Effector memory CD8-positive, alpha-beta T cell (primary cell): ENCODE measurements around the gene VOPP1.

Experiments used
- ATAC-seq: fragments of 150-1000 bp; cut with Tn5 transposase; replicated peaks from 2 replicates; pipeline ENCODE4 v1.10.0; 2021; ENCODE audit warnings: mild to moderate bottlenecking, moderate library complexity
- DNase-seq, 3 experiments: peaks; one replicate each; pipeline ENCODE4 v3.0.0; 2021
- H3K27ac Mint-ChIP-seq, 2 donors: one replicate each; pipeline ENCODE4 v1.8.0; 2022; ENCODE audit warnings: mild to moderate bottlenecking in 2 of 2, mixed read lengths in 2 of 2, moderate library complexity in 2 of 2
- H3K27me3 Mint-ChIP-seq, 2 donors: one replicate each; pipeline ENCODE4 v1.8.0; 2022; ENCODE audit warnings: mixed read lengths in 2 of 2
- H3K36me3 Mint-ChIP-seq: one replicate; pipeline ENCODE4 v1.8.0; 2022; ENCODE audit warnings: mild to moderate bottlenecking, moderate library complexity, mixed read lengths; ENCODE audit not compliant: insufficient read depth
- H3K4me1 Mint-ChIP-seq, 2 donors: one replicate each; pipeline ENCODE4 v1.8.0; 2022; ENCODE audit warnings: low read depth in 2 of 2, mixed read lengths in 2 of 2
- H3K4me3 Mint-ChIP-seq, 2 donors: one replicate each; pipeline ENCODE4 v1.8.0; 2022; ENCODE audit warnings: mild to moderate bottlenecking in 2 of 2, mixed read lengths in 2 of 2, moderate library complexity in 2 of 2
- H3K9me3 Mint-ChIP-seq, 2 donors: one replicate each; pipeline ENCODE4 v1.8.0; 2022; ENCODE audit warnings: mixed read lengths in 2 of 2

VOPP1 gene

DNA sequence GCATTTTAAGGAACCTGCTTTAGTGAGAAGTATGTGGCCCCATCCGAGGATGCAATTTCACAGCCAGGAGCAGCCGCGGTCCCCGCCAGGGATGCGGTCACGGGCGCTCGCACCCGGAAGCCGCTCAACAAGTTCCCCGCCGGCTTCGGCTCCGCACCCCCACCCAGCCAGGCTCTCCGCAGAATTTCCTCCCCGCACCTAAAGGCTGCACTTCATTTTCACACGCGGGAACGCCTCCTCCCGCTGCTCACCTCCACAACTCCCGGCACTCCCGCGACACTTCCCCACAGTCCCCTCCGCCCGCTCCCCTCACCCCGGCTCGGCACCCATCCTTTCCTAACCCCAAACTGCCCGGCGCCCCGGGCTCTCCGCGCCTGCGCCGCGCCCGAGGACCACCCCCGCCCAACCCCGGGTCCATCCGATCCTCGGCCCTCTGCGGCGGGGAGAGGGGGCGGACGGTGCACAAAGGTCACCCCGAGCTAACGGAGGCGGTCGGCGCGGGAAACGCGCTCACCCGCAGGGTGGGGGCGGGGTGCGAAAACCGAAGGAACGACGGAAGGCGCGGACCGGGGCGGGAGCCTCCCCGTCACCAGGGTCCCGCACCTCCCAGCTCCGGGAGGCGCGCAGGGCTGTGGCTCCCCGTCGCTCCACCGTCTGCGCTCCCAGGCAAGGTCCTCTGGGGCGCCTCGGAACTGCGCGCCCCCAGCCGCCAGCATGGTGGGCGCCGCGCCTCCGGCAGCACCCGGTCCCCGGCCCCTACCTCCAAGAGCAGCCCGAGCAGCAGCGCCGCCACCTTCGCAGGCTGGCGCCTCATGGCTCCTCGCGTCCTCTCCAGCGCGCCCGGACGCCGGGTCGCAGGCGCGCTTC lies 558 bp downstream of the VOPP1 start:
- no peaks in the 10 kb centered on the region for H3K27me3 Mint-ChIP-seq
- H3K36me3 Mint-ChIP-seq: peaks cover 17% of the 10 kb centered on the region
- peaks cover 57 to 66% of the 10 kb centered on the region in 2 donors for H3K4me1 Mint-ChIP-seq
- DNase-seq: peak; percentile 53 to 64 (median 61)
- no peaks in the 10 kb centered on the region for H3K9me3 Mint-ChIP-seq
- peak overlapping the region; percentile 91 to 93 for H3K27ac Mint-ChIP-seq
- peak; percentile 45 for ATAC-seq
- peak overlapping the region; percentile 83 to 93 for H3K4me3 Mint-ChIP-seq

DNA sequence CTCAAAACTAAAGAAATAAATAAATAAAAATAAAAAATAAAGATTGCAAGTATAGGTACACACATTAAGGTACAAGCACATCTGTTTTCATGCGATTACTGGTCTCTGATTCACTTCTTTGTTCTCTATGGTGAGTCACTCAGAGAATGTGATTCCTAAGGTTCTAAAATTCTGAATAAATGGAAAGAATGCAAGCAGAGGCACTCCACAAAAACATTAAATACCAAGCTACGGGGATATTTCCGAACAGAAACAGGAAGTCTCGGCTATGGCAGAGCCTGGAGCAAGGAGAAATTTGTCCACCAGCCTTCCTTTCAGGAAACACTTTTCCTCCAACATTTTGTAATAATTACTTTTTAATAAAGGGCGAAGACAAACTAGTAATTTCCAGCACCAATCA lies 1.4 kb downstream of the VOPP1 start:
- ATAC-seq (no peak), DNase-seq (no peak)
- Mint-ChIP-seq H3K4me3 (peak overlapping the region; percentile 83 to 93), H3K9me3 (no peaks in the 10 kb centered on the region), H3K4me1 (peaks cover 62 to 71% of the 10 kb centered on the region in 2 donors), H3K27ac (peak overlapping the region; percentile 91 to 93), H3K27me3 (no peaks in the 10 kb centered on the region), H3K36me3 (peaks cover 17% of the 10 kb centered on the region)

DNA sequence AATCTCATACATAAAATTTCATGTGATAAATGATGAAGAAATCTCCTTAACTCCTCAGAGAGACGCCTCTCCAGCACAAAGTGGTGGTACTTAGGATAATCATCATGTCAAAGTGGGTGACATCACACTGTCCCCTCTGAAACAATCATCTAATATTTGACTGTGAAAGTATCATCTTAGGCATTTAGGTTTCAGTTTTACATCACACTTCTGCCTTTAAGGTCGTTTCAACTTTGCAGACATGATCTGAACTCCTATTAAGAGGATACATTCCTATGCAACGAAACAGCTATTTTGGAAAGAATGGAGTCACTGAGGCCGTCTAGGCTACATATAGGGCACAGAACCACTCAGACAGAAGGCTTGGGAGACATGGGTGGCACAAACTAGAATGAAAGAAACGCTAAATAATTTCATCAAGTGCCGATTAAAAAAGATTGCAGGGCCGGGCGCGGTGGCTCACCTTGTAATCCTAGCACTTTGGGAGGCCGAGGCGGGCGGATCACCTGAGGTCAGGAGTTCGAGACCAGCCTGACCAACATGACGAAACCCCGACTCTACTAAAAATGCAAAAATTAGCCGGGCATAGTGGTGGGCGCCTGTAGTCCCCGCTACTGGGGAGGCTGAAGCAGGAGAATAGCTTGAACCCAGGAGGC lies 2.0 kb downstream of the VOPP1 start:
- Mint-ChIP-seq H3K4me1 (peaks cover 66 to 77% of the 10 kb centered on the region in 2 donors), H3K27me3 (no peaks in the 10 kb centered on the region), H3K36me3 (peaks cover 17% of the 10 kb centered on the region), H3K27ac (peak overlapping the region; percentile 91 to 93), H3K4me3 (peak overlapping the region; percentile 83 to 93), H3K9me3 (no peaks in the 10 kb centered on the region)
- DNase-seq (no peak), ATAC-seq (peak; percentile 28)

DNA sequence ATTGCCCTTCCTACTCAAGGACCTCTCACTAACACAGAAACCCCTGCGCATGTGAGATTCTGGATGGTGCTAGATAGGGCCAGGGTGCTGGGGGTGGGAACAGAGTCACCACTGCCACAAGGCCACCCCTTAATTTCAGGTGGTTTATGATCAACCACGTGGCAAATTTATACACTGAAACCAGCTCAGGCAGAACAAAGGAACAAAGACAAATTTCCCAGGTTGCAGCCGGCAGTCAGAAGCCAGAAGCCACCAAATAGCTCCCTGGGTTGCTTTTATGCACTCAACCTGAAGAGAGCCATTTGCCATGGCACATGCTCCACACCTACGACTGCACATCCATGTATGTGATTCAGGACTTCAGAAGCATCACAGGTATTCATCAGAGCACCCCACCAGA lies 2.5 kb downstream of the VOPP1 start:
- Mint-ChIP-seq H3K27me3 (no peaks in the 10 kb centered on the region), H3K36me3 (peaks cover 17% of the 10 kb centered on the region), H3K9me3 (no peaks in the 10 kb centered on the region), H3K27ac (peak overlapping the region; percentile 91 to 93), H3K4me3 (peak overlapping the region; percentile 83 to 93), H3K4me1 (peaks cover 69 to 81% of the 10 kb centered on the region in 2 donors)
- ATAC-seq (peak; percentile 60), DNase-seq (peak; percentile 50 to 55 (median 50))

DNA sequence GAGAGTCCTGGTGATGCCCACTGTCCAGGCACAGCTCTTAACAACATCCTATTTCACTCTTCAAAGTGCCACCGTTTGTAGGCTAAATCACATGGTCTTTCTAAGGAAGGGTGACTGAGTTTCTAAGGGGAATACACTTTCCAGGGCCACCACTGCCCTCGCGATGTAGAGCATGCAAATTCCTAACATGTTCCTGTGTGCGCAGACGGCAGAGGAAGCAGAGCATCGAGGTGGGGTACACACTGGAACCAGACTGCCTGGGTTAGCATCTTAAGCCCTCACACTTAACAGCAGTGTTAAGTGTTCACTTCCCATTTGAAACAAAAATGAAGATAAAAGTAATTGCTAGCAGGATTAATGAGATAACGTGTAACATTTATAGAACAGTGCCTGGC lies 3.0 kb downstream of the VOPP1 start:
- DNase-seq (no peak), ATAC-seq (peak; percentile 4)
- H3K4me1 Mint-ChIP-seq: peaks cover 71 to 77% of the 10 kb centered on the region in 2 donors
- no peaks in the 10 kb centered on the region for H3K9me3 Mint-ChIP-seq
- peak overlapping the region; percentile 83 to 93 for H3K4me3 Mint-ChIP-seq
- peak overlapping the region; percentile 91 to 93 for H3K27ac Mint-ChIP-seq
- H3K36me3 Mint-ChIP-seq: peaks cover 21% of the 10 kb centered on the region
- H3K27me3 Mint-ChIP-seq: no peaks in the 10 kb centered on the region

DNA sequence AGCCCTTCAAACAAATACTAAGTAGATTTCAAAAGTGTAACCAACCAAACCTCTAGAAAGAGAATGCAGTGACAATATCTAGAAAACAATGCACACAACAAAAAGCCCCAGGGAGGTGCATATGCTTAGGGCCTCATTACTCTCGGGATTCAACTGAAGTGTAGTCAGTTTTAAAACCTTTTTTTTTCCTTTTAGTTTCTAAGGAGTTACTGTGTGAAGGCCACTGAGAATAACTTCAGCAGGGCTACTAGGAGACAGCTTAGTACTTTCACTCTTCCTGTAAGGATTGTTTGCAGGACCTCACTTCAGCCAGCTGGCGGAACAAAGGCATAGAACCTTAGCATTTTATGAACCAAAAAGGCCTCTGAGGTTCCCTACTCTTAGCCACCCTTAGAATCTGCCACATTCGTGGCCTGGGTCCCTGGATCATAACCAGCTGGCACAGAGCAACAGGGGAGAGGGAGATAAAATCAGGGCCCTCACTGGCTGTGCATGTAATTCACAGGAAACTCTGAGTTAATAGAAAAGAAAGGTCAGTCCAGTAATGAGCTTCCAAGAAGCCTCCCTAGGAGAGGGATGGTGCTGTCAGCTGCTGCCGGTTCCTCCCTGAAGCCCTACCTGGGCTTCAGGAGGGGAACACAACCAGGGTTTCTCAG lies 3.6 kb downstream of the VOPP1 start:
- DNase-seq: no peak
- peaks cover 69 to 76% of the 10 kb centered on the region in 2 donors for H3K4me1 Mint-ChIP-seq
- ATAC-seq: no peak
- H3K9me3 Mint-ChIP-seq: no peaks in the 10 kb centered on the region
- peak overlapping the region; percentile 83 to 93 for H3K4me3 Mint-ChIP-seq
- peaks cover 23% of the 10 kb centered on the region for H3K36me3 Mint-ChIP-seq
- H3K27ac Mint-ChIP-seq: peak overlapping the region; percentile 91 to 93
- H3K27me3 Mint-ChIP-seq: no peaks in the 10 kb centered on the region

DNA sequence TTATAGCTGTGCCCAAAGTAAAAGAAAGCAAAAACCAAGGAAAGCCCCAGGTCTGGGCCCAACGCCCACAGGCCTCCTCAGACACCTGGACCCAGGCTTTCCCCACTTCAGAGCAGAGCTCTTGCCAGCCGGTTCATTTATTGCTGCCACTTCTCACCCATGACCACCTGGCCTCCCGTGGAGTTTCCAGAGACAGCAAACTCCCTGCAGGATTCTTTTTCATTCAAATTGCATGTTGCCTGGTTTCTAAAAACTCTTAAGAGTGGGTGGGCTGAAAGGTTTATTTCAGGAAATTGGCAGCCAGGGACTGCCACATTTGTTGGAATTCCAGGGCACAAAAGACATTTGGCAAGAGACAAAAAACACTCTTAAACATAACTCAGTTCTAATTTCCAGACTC lies 4.7 kb downstream of the VOPP1 start:
- no peaks in the 10 kb centered on the region for H3K9me3 Mint-ChIP-seq
- peaks cover 61 to 69% of the 10 kb centered on the region in 2 donors for H3K4me1 Mint-ChIP-seq
- ATAC-seq: no peak
- peak overlapping the region; percentile 83 to 93 for H3K4me3 Mint-ChIP-seq
- DNase-seq: no peak
- peak overlapping the region; percentile 91 to 93 for H3K27ac Mint-ChIP-seq
- H3K36me3 Mint-ChIP-seq: peaks cover 23% of the 10 kb centered on the region
- H3K27me3 Mint-ChIP-seq: no peaks in the 10 kb centered on the region

DNA sequence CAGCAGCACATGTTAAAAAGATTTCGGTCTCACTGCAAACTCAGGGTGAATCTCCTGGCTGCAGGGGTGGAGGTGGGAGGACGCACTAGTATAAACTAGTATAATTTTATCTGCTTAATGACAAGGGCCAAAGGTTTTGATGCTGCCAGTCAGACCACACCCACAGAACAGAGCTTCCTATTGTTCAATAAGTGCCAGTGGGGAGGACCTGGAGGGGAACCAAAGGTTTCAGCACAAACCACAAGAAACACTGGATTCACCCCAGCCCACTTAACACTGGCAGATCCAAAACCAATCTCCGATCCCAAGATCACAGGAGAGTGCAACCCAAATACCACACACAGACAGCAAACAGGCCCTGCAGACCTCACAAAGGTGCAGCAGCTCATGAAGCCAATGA lies 6.6 kb downstream of the VOPP1 start:
- DNase-seq (no peak), ATAC-seq (no peak)
- H3K9me3 Mint-ChIP-seq: no peaks in the 10 kb centered on the region
- peak overlapping the region; percentile 91 to 93 for H3K27ac Mint-ChIP-seq
- no peaks in the 10 kb centered on the region for H3K27me3 Mint-ChIP-seq
- peaks cover 75 to 84% of the 10 kb centered on the region in 2 donors for H3K4me1 Mint-ChIP-seq
- peaks cover 17% of the 10 kb centered on the region for H3K36me3 Mint-ChIP-seq
- peak overlapping the region in 1 of 2 donors; percentile 42 for H3K4me3 Mint-ChIP-seq

DNA sequence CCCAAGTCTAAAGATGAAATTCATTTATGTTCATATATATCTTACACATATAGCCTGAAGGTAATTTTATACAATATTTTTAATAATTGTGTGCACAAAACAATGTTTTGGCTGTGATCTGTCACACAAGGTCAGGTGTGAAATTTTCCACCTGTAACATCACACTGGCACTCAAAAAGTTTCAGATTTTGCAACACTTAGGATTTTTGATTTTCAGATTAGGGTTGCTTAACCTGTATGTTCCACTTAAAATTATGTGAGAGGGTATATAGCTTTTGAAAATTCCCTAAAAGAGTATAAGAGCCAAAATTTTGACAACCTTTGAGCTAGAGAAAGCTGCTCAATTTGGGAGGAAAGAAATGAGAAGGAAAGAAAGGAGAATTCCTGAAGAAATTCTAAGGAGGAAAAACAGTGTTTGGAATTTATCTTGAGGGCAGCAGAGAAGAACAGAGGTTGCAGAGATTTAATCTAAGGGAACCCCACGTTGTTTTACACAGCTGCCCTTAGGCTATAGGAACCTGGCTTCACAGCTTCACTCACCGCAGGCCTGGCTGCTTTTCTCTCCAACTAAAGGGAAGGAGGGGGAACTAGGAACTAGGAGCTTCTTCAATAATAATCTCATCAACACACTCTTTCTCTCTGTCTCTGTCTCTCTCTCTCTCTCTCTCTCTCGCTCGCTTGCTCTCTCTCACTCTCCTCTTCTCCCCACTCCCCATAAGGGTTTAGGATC lies 8.5 kb downstream of the VOPP1 start:
- peak overlapping the region in 1 of 2 donors; percentile 8 for H3K4me3 Mint-ChIP-seq
- H3K4me1 Mint-ChIP-seq: peaks cover 77 to 84% of the 10 kb centered on the region in 2 donors
- ATAC-seq (no peak), DNase-seq (no peak)
- no peaks in the 10 kb centered on the region for H3K9me3 Mint-ChIP-seq
- peaks cover 6% of the 10 kb centered on the region for H3K36me3 Mint-ChIP-seq
- no peaks in the 10 kb centered on the region for H3K27me3 Mint-ChIP-seq
- H3K27ac Mint-ChIP-seq: peak overlapping the region in 1 of 2 donors; percentile 42

DNA sequence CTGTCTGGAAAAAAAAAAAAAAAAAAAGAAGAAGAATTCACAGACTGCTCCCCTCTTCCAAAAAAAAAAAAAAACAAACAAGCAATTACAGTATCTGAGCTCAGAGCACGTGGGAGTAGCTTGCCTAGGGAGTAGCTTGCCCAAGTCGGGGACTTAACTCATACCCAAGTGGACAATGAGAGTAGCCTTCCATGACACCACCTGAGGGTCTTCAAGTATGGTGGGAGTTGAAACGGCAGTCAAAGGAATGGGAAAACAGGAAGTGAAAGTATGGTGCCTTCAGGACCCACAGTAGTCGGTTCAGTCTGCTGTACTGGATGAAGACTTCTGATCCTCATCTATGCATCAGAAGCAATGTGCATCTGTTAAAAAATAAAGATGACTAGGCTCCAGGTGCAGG lies 10.6 kb downstream of the VOPP1 start:
- DNase-seq (no peak), ATAC-seq (no peak)
- Mint-ChIP-seq H3K4me3 (no peak overlapping the region), H3K36me3 (peaks cover 9% of the 10 kb centered on the region), H3K27ac (peak overlapping the region in 1 of 2 donors; percentile 36), H3K4me1 (peaks cover 73 to 83% of the 10 kb centered on the region in 2 donors), H3K9me3 (no peaks in the 10 kb centered on the region), H3K27me3 (no peaks in the 10 kb centered on the region)

DNA sequence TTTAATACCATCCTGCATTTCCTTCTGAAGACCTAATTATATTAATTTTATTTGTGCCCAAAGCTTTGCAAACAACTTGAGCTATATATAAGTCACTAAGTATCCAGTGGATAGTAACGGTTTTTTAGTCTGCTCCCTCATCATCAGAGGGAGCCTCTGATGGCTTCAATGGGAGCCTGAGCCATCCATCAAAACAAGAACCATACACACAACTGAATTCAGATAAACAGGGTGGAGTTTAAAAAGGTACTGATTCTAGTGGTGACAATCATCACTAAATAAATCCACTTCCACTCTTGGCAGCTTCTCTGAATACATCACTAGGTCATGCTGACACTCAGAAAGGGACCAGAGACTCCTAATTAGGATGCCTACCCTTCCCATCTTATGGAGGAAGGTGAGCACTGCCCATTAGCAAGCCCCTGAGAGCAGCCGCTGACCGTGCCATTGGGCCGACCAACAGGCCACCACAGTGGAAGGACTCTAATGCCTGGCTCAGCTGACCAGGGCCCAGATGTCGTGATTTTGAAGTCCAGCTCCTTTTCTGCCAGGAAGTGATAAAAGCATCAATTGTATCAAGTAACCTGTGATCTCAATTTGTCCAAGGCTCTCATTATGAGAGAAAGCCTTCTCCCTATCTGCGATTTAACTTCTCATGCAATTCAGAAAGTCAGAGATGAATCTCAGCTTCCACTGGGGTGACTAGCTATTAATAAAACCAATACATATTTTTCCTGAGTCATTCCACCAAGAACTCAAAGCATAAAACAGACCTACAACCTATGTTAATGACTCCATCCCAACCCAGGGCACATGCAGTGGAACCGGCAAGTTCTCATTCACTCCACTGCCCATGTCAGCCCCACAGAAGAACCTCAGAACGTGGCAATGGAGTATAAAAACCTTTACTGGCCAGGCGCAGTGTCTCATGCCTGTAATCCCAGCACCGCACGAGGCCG lies 13.1 kb downstream of the VOPP1 start:
- peaks cover 14% of the 10 kb centered on the region for H3K36me3 Mint-ChIP-seq
- H3K9me3 Mint-ChIP-seq: no peaks in the 10 kb centered on the region
- H3K4me1 Mint-ChIP-seq: peaks cover 78 to 89% of the 10 kb centered on the region in 2 donors
- H3K4me3 Mint-ChIP-seq: peak overlapping the region; percentile 12 to 24
- DNase-seq (no peak), ATAC-seq (no peak)
- no peaks in the 10 kb centered on the region for H3K27me3 Mint-ChIP-seq
- peak overlapping the region; percentile 30 to 71 for H3K27ac Mint-ChIP-seq

DNA sequence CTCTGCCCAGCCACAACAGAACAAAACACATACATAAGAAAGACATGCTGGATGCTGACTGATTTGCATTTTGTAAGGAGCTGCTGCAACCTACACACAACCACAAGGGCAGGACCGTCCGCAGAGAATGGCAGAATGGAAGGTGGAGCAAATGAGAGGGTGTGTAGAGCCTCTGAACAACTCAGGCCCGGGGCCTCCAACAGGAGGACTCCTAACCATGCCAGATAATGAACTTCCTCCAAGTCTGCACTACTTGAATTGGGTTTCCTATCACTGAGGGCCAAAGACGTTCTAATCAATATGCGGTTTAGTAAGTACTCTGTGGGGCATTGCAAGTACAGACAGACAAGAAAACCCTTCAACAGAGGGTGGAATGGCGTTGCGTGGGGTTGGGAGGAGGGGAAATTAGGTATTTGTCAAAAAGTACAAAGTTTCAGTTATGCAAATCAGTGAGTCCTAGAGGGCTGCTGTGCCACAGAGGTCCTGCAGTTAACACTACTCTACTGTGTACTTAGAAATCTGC lies 14.6 kb downstream of the VOPP1 start:
- peaks cover 21% of the 10 kb centered on the region for H3K36me3 Mint-ChIP-seq
- DNase-seq (no peak), ATAC-seq (peak; percentile 60)
- H3K27me3 Mint-ChIP-seq: no peaks in the 10 kb centered on the region
- peak overlapping the region; percentile 43 to 44 for H3K4me3 Mint-ChIP-seq
- H3K4me1 Mint-ChIP-seq: peaks cover 84 to 92% of the 10 kb centered on the region in 2 donors
- no peaks in the 10 kb centered on the region for H3K9me3 Mint-ChIP-seq
- H3K27ac Mint-ChIP-seq: peak overlapping the region; percentile 81 to 85
